Motor neuron (in vitro differentiated cells): ENCODE data around the gene LRRC1. TPM values are rescaled to one million over a fixed set of nuclear protein-coding genes. Genes with fewer than 3 reads are reported as not detected.

Experiments
- ATAC-seq, 8 experiments: fragments of 200-7000 bp; cut with Tn5 transposase; replicated peaks in 6 of 8; 2 replicates each; pipeline ENCODE4 v1.8.0; 2021; ENCODE audit warnings: mild to moderate bottlenecking in 8 of 8, moderate library complexity in 8 of 8
- H3K27ac ChIP-seq, 2 donors: fragments of 250-450 bp; sonication (Bioruptor Pico); 2 replicates each; pipeline ENCODE4 v1.9.0; 2021; ENCODE audit warnings: antibody characterized with exemption in 2 of 2, mild to moderate bottlenecking in 2 of 2, moderate library complexity in 1 of 2
- H3K4me1 ChIP-seq, 2 donors: fragments of 250-450 bp; sonication (Bioruptor Pico); replicated peaks in 1 of 2; 2 replicates each; pipeline ENCODE4 v1.6.1; 2021; ENCODE audit warnings: antibody characterized with exemption in 2 of 2, mild to moderate bottlenecking in 2 of 2, moderate library complexity in 1 of 2
- H3K4me3 ChIP-seq, 5 donors: fragments of 250-450 bp; sonication (Bioruptor Pico); 2 replicates each; pipeline ENCODE4 v1.9.0; 2021; ENCODE audit warnings: antibody characterized with exemption in 5 of 5, mild to moderate bottlenecking in 5 of 5, moderate library complexity in 4 of 5
- WGBS, 10 experiments: fragments of 450-650 bp; shearing (Covaris generic); methylation state at CpG; one replicate each; pipeline ENCODE4 v1.0.0; 2022; 5-methylcytosine and 5-hydroxymethylcytosine counted together
- in situ Hi-C, 9 experiments: fragments of 400-800 bp; cut with MboI; loops; one replicate each; pipeline ENCODE4 v1.15.0; 2021; ENCODE audit warnings: low sequenced_read_pairs in 9 of 9, low pct_unique_long_range_greater_than_20kb in 2 of 9; ENCODE audit not compliant: unreplicated experiment in 9 of 9
- total RNA-seq, 8 experiments: library from RNA; unstranded; fragments of 300-600 nt; gene quantifications; 2 replicates each; pipeline versions ENCODE4 v1.2.3 to v1.2.4, GENCODE V29; 2022

Gene LRRC1
- total RNA-seq, 8 experiments from 2014 or later: 4.3 to 9.3 (median 7.8) TPM

GRCh38 chr6:53945765-53946407 is 151.1 kb downstream of the LRRC1 start:
- Histone ChIP-seq H3K4me3 (no peak overlapping the region), H3K4me1 (no peaks in the 10 kb centered on the region), H3K27ac (no peak overlapping the region)
- no peak for ATAC-seq
- in situ Hi-C loops: loop anchor here in 1 of 9 experiments (25.0 kb wide), 1 partner anchor 159 kb away; the partner anchor contains the start of gene LRRC1
- WGBS, 10 experiments: 71% methylated on average over 1 of the region's 4 CpGs; no CpG with 5 or more reads in 9 of the 10 experiments

DNA sequence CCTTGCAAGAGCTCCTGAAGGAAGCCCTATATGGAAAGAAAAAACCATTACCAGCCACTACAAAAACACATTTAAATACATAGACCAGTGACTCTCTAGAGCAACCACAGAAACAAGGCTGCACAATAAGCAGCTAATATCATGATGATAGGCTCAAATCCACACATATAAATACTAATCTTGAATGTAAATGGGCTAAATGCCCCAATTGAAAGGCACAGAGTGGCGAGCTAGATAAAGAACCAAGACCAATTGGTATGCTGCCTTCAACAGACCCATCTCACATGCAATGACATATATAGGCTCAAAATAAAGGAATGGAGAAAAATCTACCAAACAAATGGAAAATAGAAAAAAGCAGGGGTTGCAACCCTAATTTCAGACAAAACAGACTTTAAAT is 153.0 kb downstream of the LRRC1 start:
- WGBS, 10 experiments: 14 to 100% (median 86%) methylated on average over 1 of the region's 1 CpG; no CpG with 5 or more reads in 5 of the 10 experiments

GRCh38 chr6:53951383-53951782 is 156.6 kb downstream of the LRRC1 start:
- Histone ChIP-seq H3K4me3 (no peak overlapping the region), H3K27ac (no peak overlapping the region), H3K4me1 (no peaks in the 10 kb centered on the region)
- in situ Hi-C loops: loop anchor here in 2 of 9 experiments (25.0 kb wide), 2 partner anchors 164 to 214 kb away; partner anchors contain the start of gene LRRC1 (in 1 of the 2)
- 20 to 100% (median 74%) methylated on average over 1 to 3 of the region's 3 CpGs; no CpG with 5 or more reads in 3 of the 10 experiments for WGBS, 10 experiments
- ATAC-seq: no peak

More for the DNA sequence above, 153.0 kb downstream of the LRRC1 start:
- Histone ChIP-seq H3K4me3 (no peak overlapping the region), H3K27ac (no peak overlapping the region), H3K4me1 (no peaks in the 10 kb centered on the region)
- no peak for ATAC-seq
- in situ Hi-C loops: loop anchor here in 1 of 9 experiments (25.0 kb wide), 1 partner anchor 160 kb away; the partner anchor contains the start of gene LRRC1

- WGBS, 10 experiments: 20 to 80% (median 51%) methylated on average over 1 to 5 of the region's 6 CpGs; no CpG with 5 or more reads in 4 of the 10 experiments
- H3K27ac ChIP-seq: no peak overlapping the region
- no peaks in the 10 kb centered on the region for H3K4me1 ChIP-seq
- no peak overlapping the region for H3K4me3 ChIP-seq
- peak; percentile 96 to 100 (median 100) for ATAC-seq
- in situ Hi-C loops: loop anchor here in 2 of 9 experiments (25.0 kb wide), 2 partner anchors 169 to 219 kb away; partner anchors contain the start of gene LRRC1 (in 1 of the 2)
Measured at GRCh38 chr6:53956068-53956711, 161.4 kb downstream of the LRRC1 start.

- Histone ChIP-seq H3K27ac (no peak overlapping the region), H3K4me3 (no peak overlapping the region), H3K4me1 (no peaks in the 10 kb centered on the region)
- in situ Hi-C loops: loop anchor here in 2 of 9 experiments (25.0 kb wide), 2 partner anchors 170 to 220 kb away; partner anchors contain the start of gene LRRC1 (in 1 of the 2)
- no peak for ATAC-seq
Measured at GRCh38 chr6:53956804-53957203, 162.0 kb downstream of the LRRC1 start.

- no peak overlapping the region for H3K4me3 ChIP-seq
- no peak overlapping the region for H3K27ac ChIP-seq
- no peaks in the 10 kb centered on the region for H3K4me1 ChIP-seq
- in situ Hi-C loops: loop anchor here in 2 of 9 experiments (25.0 kb wide), 2 partner anchors 172 to 222 kb away; partner anchors contain the start of gene LRRC1 (in 1 of the 2)
- no peak for ATAC-seq
- 40 to 100% (median 90%) methylated on average over 1 to 2 of the region's 2 CpGs for WGBS, 10 experiments
Measured at GRCh38 chr6:53959717-53960116, 164.9 kb downstream of the LRRC1 start.

- 14 to 100% (median 82%) methylated on average over 1 to 4 of the region's 4 CpGs; no CpG with 5 or more reads in 2 of the 10 experiments for WGBS, 10 experiments
- no peaks in the 10 kb centered on the region for H3K4me1 ChIP-seq
- H3K27ac ChIP-seq: no peak overlapping the region
- in situ Hi-C loops: loop anchor here in 2 of 9 experiments (25.0 kb wide), 2 partner anchors 173 to 223 kb away; partner anchors contain the start of gene LRRC1 (in 1 of the 2)
- H3K4me3 ChIP-seq: no peak overlapping the region
- ATAC-seq: peak in 1 of 8 experiments; percentile 31
Measured at GRCh38 chr6:53960311-53960710, 165.5 kb downstream of the LRRC1 start.

DNA sequence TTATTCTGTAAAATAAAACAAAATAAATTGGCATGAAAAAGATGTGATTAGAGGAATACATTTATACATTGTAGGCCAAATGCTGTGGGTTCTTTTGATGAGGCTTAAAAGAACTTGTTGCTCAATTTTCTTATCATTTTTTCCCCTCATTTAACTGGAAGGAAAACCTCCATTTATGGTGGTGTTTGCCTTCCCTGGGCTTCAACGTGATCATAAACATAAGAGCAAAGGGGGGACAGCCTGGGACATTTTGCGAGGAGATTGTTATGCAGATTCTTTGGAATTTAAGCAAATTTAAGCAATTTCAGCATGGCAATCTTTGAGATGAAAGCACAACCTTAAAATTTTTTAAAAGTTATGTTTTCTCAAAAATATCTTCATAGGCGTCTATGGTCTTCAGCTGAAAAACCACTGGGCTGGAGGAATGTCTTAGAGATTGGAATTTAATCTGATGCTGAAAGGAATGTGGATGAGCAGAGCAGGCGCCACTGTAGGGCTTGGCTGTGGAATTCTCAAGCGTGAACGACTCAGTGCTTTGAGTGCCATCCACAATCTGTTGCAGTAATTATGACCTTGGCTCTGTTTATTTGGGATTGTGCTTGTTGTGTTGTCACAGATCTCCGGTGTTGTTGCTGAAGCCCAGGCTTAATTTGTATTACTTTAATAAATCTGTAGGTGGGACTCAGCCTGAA is 167.0 kb downstream of the LRRC1 start:
- 10 to 83% (median 54%) methylated on average over 1 to 7 of the region's 7 CpGs for WGBS, 10 experiments
- no peak overlapping the region for H3K4me3 ChIP-seq
- peak in 2 of 8 experiments; percentile 43 to 50 for ATAC-seq
- in situ Hi-C loops: loop anchor here in 2 of 9 experiments (25.0 kb wide), 2 partner anchors 175 to 225 kb away; partner anchors contain the start of gene LRRC1 (in 1 of the 2)
- no peaks in the 10 kb centered on the region for H3K4me1 ChIP-seq
- no peak overlapping the region for H3K27ac ChIP-seq

- ATAC-seq: no peak
- no peaks in the 10 kb centered on the region for H3K4me1 ChIP-seq
- 29 to 92% (median 72%) methylated on average over 1 to 2 of the region's 2 CpGs; no CpG with 5 or more reads in 2 of the 10 experiments for WGBS, 10 experiments
- no peak overlapping the region for H3K27ac ChIP-seq
- in situ Hi-C loops: loop anchor here in 2 of 9 experiments (25.0 kb wide), 2 partner anchors 175 to 225 kb away; partner anchors contain the start of gene LRRC1 (in 1 of the 2)
- H3K4me3 ChIP-seq: no peak overlapping the region
Measured at GRCh38 chr6:53962646-53963045, 167.8 kb downstream of the LRRC1 start.

DNA sequence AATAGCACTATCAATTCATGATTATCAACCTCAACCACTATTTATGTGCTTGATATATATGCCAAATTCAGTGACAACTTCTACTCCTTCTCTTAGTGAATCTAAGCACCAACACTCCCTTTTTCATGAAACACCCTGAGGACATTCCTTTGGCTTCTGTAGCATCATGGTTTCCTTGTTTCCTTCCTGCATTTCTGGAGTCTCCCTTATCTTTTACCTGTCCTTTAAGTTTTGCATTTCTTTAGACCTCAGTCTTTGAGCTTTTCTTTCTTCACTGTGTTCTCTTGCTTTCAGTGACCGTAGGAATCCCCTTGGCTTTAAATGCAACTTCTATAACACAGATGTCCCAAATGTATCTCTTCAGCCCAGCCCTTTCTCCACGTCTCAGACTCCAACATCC is 172.6 kb downstream of the LRRC1 start:
- no peak overlapping the region for H3K27ac ChIP-seq
- in situ Hi-C loops: loop anchor here in 2 of 9 experiments (25.0 kb wide), 2 partner anchors 180 to 230 kb away; partner anchors contain the start of gene LRRC1 (in 1 of the 2)
- no peak for ATAC-seq
- 11 to 80% (median 69%) methylated on average over 1 to 2 of the region's 2 CpGs; no CpG with 5 or more reads in 1 of the 10 experiments for WGBS, 10 experiments
- H3K4me3 ChIP-seq: no peak overlapping the region
- no peaks in the 10 kb centered on the region for H3K4me1 ChIP-seq
